ENCODE data around the gene NFKBIZ. TPM values are rescaled to one million over a fixed set of nuclear protein-coding genes. Genes with fewer than 3 reads are reported as not detected.
A peak's percentile ranks its signal among the peaks of the same experiment; 100 is the strongest.

NFKBIZ gene
- total and polyA plus RNA-seq, 2 donors (not counting 1 experiment from before 2014, with no cell fraction given): 14.7 to 38.8 TPM

DNA sequence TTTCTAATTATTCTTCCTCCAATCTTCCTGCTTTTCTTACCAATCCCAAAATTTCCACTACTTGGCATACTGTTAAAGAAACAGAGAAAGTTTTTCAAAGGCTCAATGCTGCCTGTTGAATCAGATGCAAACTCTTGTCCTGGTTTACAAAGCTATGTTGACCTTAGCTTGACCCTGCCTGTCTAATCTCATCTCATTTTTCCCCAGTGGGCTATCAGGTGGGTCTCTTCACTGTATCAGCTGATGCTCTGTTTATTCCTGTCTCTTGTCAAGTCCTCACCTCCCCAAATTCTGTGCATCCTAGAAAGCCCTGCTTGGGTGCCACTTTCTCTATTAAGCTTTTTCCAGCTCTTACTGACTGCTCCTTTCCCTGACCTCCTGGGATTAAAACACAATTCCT is 18.2 kb downstream of the NFKBIZ start:
- H3K4me3 ChIP-seq (replicated peaks in 1 of 4; ENCODE audit: control extremely low read depth in 1 of 4, insufficient read depth in 1 of 4, low read depth in 3 of 4, low read length in 4 of 4): no peak overlapping the region
- H3K4me1 ChIP-seq (ENCODE audit: control insufficient read depth, extremely low read depth, insufficient read depth, low read length): peaks cover 2% of the 10 kb centered on the region
- H3K36me3 ChIP-seq (ENCODE audit: control insufficient read depth, insufficient read depth, low read length): no peaks in the 10 kb centered on the region
- H4K20me1 ChIP-seq (ENCODE audit: control insufficient read depth, extremely low read depth, insufficient read depth, low read length): no peaks in the 10 kb centered on the region
- TF ChIP-seq EZH2 (IDR thresholded peaks at IDR 0.05; ENCODE audit: low read length, missing control alignments): no peak
- TF ChIP-seq, protein P1, sequence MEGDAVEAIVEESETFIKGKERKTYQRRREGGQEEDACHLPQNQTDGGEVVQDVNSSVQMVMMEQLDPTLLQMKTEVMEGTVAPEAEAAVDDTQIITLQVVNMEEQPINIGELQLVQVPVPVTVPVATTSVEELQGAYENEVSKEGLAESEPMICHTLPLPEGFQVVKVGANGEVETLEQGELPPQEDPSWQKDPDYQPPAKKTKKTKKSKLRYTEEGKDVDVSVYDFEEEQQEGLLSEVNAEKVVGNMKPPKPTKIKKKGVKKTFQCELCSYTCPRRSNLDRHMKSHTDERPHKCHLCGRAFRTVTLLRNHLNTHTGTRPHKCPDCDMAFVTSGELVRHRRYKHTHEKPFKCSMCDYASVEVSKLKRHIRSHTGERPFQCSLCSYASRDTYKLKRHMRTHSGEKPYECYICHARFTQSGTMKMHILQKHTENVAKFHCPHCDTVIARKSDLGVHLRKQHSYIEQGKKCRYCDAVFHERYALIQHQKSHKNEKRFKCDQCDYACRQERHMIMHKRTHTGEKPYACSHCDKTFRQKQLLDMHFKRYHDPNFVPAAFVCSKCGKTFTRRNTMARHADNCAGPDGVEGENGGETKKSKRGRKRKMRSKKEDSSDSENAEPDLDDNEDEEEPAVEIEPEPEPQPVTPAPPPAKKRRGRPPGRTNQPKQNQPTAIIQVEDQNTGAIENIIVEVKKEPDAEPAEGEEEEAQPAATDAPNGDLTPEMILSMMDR (conservative IDR thresholded peaks at IDR 0.05 in 1 of 2, IDR thresholded peaks at IDR 0.05 in 1 of 2; ENCODE audit: low read depth in 1 of 2, low read length in 2 of 2): no peak
- no peak overlapping the region for H2AFZ ChIP-seq (ENCODE audit: low read length)
- no peak overlapping the region for H3K9ac ChIP-seq (ENCODE audit: insufficient read depth, low read length)
- H3K27ac ChIP-seq (ENCODE audit: insufficient read depth, low read length): no peak overlapping the region
- no peaks in the 10 kb centered on the region for H3K9me3 ChIP-seq (ENCODE audit: control insufficient read depth, insufficient read depth, low read depth, low read length)
- no peak for DNase-seq (ENCODE audit: low read depth in 2 of 2)
- no peak overlapping the region for H3K4me2 ChIP-seq (ENCODE audit: extremely low read depth, insufficient read depth, low read length)
- H3K27me3 ChIP-seq (ENCODE audit: control insufficient read depth, insufficient read depth, low read length): no peaks in the 10 kb centered on the region
- no peaks in the 10 kb centered on the region for H3K79me2 ChIP-seq (ENCODE audit: control insufficient read depth, insufficient read depth, low read length)

GRCh38 chr3:101867996-101868395 is 18.7 kb downstream of the NFKBIZ start:
- no peak overlapping the region for H3K27ac ChIP-seq (ENCODE audit: insufficient read depth, low read length)
- H3K4me1 ChIP-seq (ENCODE audit: control insufficient read depth, extremely low read depth, insufficient read depth, low read length): peaks cover 2% of the 10 kb centered on the region
- TF ChIP-seq, protein P1 (conservative IDR thresholded peaks at IDR 0.05 in 1 of 2, IDR thresholded peaks at IDR 0.05 in 1 of 2; ENCODE audit: low read depth in 1 of 2, low read length in 2 of 2): no peak
- no peak for TF ChIP-seq EZH2 (IDR thresholded peaks at IDR 0.05; ENCODE audit: low read length, missing control alignments)
- no peak overlapping the region for H3K4me2 ChIP-seq (ENCODE audit: extremely low read depth, insufficient read depth, low read length)
- H3K27me3 ChIP-seq (ENCODE audit: control insufficient read depth, insufficient read depth, low read length): no peaks in the 10 kb centered on the region
- DNase-seq (ENCODE audit: low read depth in 2 of 2): no peak
- no peak overlapping the region for H3K4me3 ChIP-seq (replicated peaks in 1 of 4; ENCODE audit: control extremely low read depth in 1 of 4, insufficient read depth in 1 of 4, low read depth in 3 of 4, low read length in 4 of 4)
- H3K9me3 ChIP-seq (ENCODE audit: control insufficient read depth, insufficient read depth, low read depth, low read length): no peaks in the 10 kb centered on the region
- no peaks in the 10 kb centered on the region for H3K79me2 ChIP-seq (ENCODE audit: control insufficient read depth, insufficient read depth, low read length)
- no peaks in the 10 kb centered on the region for H4K20me1 ChIP-seq (ENCODE audit: control insufficient read depth, extremely low read depth, insufficient read depth, low read length)
- no peak overlapping the region for H3K9ac ChIP-seq (ENCODE audit: insufficient read depth, low read length)
- H3K36me3 ChIP-seq (ENCODE audit: control insufficient read depth, insufficient read depth, low read length): no peaks in the 10 kb centered on the region
- no peak overlapping the region for H2AFZ ChIP-seq (ENCODE audit: low read length)

DNA sequence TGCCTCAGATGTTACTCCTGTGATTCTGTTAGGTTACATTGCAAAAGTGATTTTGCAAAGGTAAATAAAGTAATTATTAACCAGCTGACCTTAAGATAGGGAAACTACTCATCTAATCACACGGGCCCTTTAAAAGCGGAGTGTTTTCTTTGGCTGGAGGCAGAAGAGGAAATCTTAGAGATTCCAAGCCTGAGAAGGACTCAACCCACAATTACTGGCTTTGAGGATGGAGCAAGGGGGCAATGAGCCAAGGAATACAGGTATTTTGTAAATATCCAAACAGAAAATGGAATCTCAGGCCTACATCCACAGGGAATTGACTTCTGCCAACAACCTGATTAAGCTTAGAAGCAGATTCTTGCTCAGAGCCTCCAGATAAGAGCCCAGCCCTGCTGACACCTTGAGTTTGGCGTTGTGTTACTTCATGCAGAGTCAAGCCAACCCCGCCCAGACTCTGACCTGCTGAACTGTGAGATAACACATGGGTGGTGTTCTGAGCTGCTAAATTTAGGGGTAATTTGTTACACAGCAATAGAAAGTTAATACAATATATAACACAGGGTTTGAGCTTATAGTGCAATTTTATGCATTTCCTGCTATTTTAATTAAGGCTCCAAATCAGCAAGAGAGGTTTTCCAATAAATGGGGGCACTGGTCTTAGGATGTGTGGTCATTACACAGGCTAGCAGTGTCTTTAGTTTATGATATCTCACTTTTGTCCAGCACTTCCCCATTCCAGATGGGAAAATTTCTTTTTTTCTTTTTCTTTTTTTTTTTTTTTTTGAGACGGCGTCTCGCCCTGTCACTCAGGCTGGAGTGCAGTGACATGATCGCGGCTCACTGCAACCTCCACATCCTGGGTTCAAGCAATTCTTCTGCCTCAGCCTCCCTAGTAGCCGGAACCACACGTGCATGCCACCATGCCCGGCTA is 19.5 kb downstream of the NFKBIZ start:
- Histone ChIP-seq H3K79me2 (ENCODE audit: control insufficient read depth, insufficient read depth, low read length) (no peaks in the 10 kb centered on the region), H3K27ac (ENCODE audit: insufficient read depth, low read length) (no peak overlapping the region), H3K4me3 (replicated peaks in 1 of 4; ENCODE audit: control extremely low read depth in 1 of 4, insufficient read depth in 1 of 4, low read depth in 3 of 4, low read length in 4 of 4) (no peak overlapping the region), H3K9ac (ENCODE audit: insufficient read depth, low read length) (no peak overlapping the region), H3K9me3 (ENCODE audit: control insufficient read depth, insufficient read depth, low read depth, low read length) (no peaks in the 10 kb centered on the region), H4K20me1 (ENCODE audit: control insufficient read depth, extremely low read depth, insufficient read depth, low read length) (no peaks in the 10 kb centered on the region), H3K36me3 (ENCODE audit: control insufficient read depth, insufficient read depth, low read length) (no peaks in the 10 kb centered on the region), H3K4me1 (ENCODE audit: control insufficient read depth, extremely low read depth, insufficient read depth, low read length) (peaks cover 2% of the 10 kb centered on the region), H3K4me2 (ENCODE audit: extremely low read depth, insufficient read depth, low read length) (no peak overlapping the region), H3K27me3 (ENCODE audit: control insufficient read depth, insufficient read depth, low read length) (no peaks in the 10 kb centered on the region), H2AFZ (ENCODE audit: low read length) (no peak overlapping the region)
- DNase-seq (ENCODE audit: low read depth in 2 of 2): peak in 1 of 2 donors; percentile 91
- TF ChIP-seq EZH2 (IDR thresholded peaks at IDR 0.05; ENCODE audit: low read length, missing control alignments): no peak
- TF ChIP-seq, protein P1 (conservative IDR thresholded peaks at IDR 0.05 in 1 of 2, IDR thresholded peaks at IDR 0.05 in 1 of 2; ENCODE audit: low read depth in 1 of 2, low read length in 2 of 2): no peak
